ENCODE data around the gene GTF2A1L. TPM values are rescaled to one million over a fixed set of nuclear protein-coding genes. Genes with fewer than 3 reads are reported as not detected.
"Not testable (repeated sequence)": the region's sequence is repeated elsewhere in the genome, so short reads cannot be mapped to it uniquely, and the experiment has no call there.

Gene GTF2A1L, protein sequence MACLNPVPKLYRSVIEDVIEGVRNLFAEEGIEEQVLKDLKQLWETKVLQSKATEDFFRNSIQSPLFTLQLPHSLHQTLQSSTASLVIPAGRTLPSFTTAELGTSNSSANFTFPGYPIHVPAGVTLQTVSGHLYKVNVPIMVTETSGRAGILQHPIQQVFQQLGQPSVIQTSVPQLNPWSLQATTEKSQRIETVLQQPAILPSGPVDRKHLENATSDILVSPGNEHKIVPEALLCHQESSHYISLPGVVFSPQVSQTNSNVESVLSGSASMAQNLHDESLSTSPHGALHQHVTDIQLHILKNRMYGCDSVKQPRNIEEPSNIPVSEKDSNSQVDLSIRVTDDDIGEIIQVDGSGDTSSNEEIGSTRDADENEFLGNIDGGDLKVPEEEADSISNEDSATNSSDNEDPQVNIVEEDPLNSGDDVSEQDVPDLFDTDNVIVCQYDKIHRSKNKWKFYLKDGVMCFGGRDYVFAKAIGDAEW
- 1 to 10 TPM in 1 of 3 donors, under 1 TPM in 2; 0.03 to 1.7 (median 0.34) TPM for polyA plus RNA-seq

DNA sequence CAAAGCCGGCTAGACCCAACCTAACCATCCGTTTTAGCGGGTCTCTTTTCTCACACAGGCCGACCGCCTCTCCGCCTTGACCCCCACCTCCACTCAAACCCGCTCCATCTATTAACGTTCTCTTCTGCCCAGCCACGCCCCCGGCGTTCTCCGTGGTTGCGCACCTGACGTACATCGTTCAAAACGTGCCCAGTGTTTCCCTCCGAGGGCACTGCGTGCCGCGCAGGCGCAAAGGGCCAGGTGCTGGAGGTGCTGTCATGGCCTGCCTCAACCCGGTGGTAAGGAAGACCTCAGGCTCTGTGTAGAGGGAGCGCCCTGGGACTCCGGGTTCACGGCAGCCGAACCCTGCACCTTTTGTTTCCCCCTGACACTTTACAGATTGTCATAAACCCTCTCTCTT lies at the start of gene GTF2A1L:
TSS of gene GTF2A1L (plus strand) at position 239 of the 400 bp plus-strand sequence. CDS start at position 258, 19 bp downstream.
- 66 to 84% (median 75%) methylated on average over 26 of the region's 26 CpGs for WGBS, 3 donors

DNA sequence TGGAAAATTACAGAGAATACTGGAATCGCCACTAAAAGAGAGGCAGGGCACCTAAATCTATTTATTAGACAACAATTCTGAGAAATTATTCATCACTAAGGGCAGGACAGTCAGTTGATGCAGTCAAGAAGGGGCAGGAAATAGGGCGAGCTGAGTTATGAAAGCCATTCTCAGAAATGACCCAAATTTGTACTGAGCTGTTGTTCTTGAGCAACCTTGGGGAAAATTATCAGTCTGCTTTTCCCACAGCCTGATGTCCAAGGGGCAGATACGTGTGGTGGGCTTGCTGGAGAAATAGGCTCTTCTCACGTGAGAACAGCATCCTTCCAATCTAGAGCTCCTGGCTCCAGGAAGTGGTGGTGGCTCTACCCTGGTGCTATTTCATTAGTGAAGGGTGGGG lies 49.1 kb upstream of the GTF2A1L start:
- 47 to 91% (median 51%) methylated on average over 4 of the region's 4 CpGs for WGBS, 3 donors
- no peak overlapping the region for H3K27ac ChIP-seq (ENCODE audit: low read depth, low read length)

More for the DNA sequence above, at the start of gene GTF2A1L:
- no peak within 1 kb of the TSS for H3K27ac ChIP-seq (ENCODE audit: low read depth, low read length)

DNA sequence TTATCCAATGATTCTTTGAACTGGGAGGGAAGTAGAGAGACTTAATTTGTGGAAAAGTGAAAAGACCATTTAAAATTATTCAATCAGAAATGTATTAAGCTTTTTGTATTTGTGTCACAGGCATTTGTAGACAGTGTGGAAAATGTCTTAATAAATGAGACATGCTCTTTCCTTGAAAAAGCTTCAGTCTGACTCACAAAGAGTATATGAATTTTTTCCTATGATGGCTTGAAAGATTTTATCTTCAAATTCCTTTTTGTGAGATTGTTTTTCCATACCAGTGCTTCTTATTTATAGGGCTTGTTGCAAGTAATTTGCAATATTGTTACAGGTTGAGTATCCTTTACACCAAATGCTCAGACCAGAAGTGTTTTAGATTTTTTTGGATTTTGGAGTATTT lies 48.2 kb upstream of the GTF2A1L start:
- H3K27ac ChIP-seq (ENCODE audit: low read depth, low read length), result no peak overlapping the region

DNA sequence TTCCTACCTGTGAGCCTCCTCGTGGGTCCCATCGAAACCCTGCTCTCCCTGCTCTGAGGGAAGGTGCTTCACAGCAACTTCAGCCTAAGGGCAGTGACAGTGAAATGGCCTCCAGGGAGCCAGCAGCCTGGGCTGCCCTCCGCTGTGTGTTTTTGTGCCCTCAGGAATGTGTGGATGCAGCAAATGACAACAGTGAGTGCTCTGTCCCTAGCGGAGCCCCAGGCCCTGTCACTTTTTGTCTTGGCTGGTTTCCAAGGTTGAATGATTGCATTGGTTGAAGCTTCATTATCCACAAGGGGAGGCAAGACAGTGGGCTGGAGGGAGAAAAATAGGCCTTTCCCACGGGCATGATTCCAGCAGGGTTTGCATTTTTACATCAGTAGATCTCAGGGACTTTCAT lies 44.8 kb upstream of the GTF2A1L start:
- no peak overlapping the region for H3K27ac ChIP-seq (ENCODE audit: low read depth, low read length)
- 57 to 78% (median 71%) methylated on average over 5 of the region's 5 CpGs for WGBS, 3 donors

DNA sequence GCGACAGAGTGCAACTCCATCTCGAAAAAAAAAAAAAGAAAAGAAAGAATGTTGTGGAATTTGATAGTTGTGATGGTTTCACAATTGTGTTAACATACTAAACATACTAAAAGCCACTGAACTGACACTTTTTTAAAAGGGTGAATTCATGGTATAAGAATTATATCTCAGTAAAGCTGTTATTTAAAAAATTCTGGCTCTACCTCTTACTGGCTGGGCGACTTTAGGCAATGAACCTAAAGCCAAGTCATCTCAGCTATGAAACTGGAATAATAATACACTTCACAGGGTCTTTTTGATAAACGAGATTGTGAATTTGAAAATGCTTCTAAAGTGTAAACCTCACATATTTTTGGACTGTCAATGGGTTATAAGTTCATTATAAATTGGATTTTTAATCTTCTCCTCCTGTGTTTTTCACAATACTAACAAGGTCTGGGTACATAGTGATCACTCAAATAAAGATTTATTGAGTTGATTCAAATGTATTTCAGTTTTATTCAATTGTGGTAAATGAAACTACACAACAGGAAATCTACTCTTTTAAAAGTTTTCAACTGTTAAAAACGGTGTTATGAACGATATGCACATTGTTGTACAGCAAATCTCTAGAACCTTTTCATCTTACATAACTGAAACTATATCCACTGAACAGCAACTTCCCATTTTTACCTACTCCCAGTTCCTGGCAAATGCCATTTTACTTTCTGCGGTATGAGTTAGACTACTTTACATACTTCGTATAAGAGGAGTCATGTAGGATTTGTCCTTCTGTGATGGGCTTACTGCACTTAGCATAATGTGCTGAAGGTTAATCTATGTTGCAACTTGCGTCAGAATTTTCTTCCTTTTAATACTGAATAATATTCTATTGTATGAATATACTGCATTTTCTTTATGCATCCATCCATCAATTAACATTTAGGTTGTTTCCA lies 43.0 kb upstream of the GTF2A1L start:
- 65 to 81% (median 72%) methylated on average over 9 of the region's 9 CpGs for WGBS, 3 donors
- no peak overlapping the region for H3K27ac ChIP-seq (ENCODE audit: low read depth, low read length)

DNA sequence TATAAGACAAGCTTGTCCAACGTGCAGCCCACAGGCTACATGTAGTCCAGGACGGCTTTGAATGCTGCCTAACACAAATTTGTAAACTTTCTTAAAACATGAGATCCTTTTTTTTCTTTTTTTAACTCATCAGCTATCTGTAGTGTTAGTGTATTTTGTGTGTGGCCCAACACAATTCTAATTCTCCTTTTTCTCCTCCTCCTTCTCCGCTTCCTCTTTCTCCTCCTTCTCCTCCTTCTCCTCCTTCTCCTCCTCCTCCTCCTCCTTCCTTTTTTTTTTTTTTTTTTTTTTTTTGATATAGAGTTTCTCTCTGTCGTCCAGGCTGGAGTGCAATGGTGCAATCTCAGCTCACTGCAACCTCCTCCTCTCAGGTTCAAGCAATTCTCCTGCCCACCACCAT lies 39.3 kb upstream of the GTF2A1L start:
- 63 to 88% (median 75%) methylated on average over 4 of the region's 4 CpGs for WGBS, 3 donors
- no peak overlapping the region for H3K27ac ChIP-seq (ENCODE audit: low read depth, low read length)

DNA sequence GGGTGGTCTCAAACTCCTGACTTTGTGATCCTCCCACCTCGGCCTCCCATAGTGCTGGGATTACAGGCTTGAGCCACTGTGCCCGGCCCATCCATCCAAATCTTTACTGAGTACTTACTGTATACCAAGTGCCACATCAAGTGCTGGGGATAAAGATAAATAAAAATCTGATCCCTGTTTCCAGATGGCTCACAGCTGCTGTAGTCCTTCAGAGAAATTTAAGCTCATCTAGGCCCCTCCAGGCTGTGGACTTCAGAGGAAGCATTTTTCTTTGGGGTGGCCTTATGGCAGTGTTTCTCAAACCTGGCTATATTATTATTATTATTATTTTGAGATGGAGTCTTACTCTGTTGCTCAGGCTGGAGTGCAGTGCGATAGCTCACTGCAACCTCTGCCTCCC lies 33.7 kb upstream of the GTF2A1L start:
- no peak overlapping the region for H3K27ac ChIP-seq (ENCODE audit: low read depth, low read length)
- 95 to 100% (median 95%) methylated on average over 3 of the region's 3 CpGs for WGBS, 3 donors

DNA sequence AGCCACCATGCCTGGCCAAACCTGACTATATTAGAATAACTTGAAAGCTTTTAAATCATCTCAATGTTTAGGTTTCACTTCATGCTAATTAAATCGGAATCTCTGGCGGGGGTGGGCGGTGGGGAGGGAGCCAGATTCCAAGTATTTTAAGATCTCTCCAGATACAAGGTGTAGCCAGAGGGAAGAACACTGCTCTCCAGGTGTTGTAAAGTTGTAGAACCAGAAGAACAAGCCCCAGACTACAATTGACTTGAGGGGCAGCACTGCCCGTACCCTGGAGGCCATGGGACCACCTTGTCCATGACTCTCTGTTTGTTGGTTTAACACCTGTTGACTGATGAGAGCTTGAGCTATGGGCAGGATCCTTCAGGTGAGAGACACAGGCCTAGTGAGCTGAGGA lies 33.1 kb upstream of the GTF2A1L start:
- H3K27ac ChIP-seq (ENCODE audit: low read depth, low read length), result no peak overlapping the region
- 91 to 98% (median 96%) methylated on average over 4 of the region's 4 CpGs for WGBS, 3 donors

DNA sequence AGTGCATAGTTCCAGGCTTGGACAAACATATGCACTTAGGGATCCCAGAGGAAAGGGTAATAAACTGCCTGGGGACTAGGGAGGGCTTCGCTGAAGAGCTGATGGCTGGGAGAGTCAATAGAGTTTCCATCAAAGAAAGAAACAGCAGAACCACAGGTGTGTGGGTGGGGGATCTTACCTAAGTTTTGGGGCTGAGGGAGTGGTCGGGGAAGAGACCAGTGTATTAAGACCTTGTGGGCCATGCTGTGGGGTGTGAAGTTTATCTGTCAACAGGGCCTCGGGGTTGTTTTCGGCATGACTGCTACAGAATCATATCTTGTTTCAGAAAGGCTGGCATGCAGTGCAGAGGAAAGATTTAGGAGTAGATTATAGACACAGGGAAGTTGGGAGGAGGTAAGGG lies 31.2 kb upstream of the GTF2A1L start:
- 57 to 67% (median 67%) methylated on average over 4 of the region's 4 CpGs for WGBS, 3 donors
- H3K27ac ChIP-seq (ENCODE audit: low read depth, low read length), result no peak overlapping the region

DNA sequence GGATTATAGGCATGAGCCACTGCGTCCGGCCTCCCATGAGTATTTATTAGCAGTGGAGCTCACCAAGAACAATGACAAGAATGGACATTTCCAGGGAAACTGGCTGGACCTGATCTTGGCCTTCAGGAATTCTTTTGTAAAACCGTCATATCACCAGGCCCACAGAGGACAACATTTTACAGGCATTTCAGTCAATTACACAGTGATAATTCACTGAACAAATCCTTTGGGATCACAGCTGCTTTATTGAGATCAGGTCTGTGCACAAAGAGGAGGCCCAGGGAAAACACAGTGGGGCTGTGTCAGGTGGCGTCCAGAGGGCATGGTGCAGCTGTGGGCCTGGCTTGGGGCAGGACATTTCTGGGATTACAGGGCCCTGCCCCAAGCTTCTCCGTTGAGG lies 30.1 kb upstream of the GTF2A1L start:
- no peak overlapping the region for H3K27ac ChIP-seq (ENCODE audit: low read depth, low read length)
- 78 to 88% (median 86%) methylated on average over 5 of the region's 5 CpGs for WGBS, 3 donors

DNA sequence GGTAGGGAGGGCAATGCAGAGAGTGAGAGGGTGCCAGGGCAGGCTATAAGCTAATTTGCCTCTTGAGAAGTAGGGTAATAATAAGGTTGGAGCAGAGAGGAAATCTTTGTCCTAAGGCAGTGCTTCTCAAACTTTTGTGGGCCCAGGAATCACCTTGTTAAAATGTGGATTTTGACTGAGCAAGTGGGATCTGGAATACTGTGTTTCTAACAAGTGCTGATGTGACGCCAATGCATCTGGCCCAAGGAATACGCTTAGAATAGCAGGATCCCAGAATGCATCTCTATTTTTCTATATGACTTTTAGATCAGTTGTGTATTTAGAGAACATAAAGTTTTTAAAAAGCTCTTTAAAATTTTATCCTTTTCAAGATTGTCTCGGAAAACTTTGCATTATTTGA lies 29.7 kb upstream of the GTF2A1L start:
- WGBS, 3 donors, result 84 to 94% (median 92%) methylated on average over 3 of the region's 3 CpGs
- no peak overlapping the region for H3K27ac ChIP-seq (ENCODE audit: low read depth, low read length)

DNA sequence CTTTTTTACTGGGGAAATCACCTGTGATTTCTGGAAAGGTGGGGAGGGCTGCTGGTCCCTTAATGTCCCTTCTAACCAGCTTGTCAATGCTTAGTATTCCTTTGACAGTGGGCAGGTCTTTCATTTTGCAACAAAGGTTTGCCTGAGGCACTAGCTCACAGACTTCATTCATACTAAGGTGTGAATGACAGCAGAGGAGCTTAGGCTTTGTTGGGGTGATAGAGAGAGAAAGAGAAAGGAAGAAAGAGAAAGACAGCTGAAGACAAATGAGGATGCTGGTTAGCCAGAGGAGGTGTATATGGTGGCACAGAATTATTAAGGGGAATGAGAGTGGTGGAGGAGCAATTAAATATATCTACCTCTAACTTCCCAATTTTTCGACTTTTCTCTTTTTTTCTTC lies 28.9 kb upstream of the GTF2A1L start:
- 44 to 81% (median 52%) methylated on average over 1 of the region's 1 CpG for WGBS, 3 donors
- H3K27ac ChIP-seq (ENCODE audit: low read depth, low read length), result no peak overlapping the region

DNA sequence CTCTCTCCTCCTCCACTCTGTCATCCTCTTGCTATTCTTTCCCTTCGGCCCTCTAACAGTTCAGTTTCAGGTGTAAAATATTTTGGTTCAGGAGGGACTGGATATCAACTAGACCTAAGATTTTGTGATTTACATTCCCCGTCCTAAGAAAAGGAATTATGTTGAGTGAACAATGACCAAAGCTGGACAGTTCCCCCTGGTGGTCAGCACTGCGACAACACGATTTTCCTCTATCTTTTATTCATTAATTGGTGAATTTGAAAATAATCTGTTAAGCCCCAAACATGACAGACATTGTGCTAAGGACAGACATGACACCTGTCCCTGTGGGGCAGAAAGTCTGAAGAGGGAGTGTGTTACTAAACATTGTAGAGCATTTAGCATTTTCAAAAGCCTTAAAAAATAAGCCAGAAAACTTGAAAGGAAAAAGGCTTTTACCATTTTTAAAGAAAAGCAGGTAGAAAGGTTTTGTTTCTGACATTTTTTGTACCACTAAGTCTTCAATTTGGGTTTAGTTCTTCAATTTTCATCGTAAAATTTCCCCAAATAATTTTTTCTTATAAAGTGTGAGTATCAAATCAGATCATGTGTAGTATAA lies 28.4 kb upstream of the GTF2A1L start:
- WGBS, 3 donors, result 23 to 30% (median 28%) methylated on average over 5 of the region's 5 CpGs
- no peak overlapping the region for H3K27ac ChIP-seq (ENCODE audit: low read depth, low read length)

DNA sequence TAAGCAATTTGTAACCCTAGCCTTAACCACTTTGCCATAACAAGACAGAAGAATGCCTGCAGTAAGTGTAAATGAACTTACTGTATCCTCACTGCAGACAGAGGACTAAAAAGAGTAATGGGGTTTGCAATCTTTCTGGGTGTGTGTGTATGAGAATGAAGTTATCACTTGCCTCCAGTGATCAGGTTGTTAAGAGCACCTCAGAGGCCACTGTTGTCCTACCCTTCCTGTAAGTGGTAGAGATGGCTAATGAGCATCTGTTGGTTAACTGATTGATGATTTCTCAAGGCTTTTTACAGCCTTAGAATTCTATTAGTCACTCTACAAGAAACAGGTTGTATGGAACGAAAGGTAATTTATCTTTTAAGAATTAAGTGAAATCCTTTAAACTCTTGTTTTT lies 27.6 kb upstream of the GTF2A1L start:
- H3K27ac ChIP-seq (ENCODE audit: low read depth, low read length), result no peak overlapping the region
- 74 to 93% (median 92%) methylated on average over 1 of the region's 1 CpG for WGBS, 3 donors

DNA sequence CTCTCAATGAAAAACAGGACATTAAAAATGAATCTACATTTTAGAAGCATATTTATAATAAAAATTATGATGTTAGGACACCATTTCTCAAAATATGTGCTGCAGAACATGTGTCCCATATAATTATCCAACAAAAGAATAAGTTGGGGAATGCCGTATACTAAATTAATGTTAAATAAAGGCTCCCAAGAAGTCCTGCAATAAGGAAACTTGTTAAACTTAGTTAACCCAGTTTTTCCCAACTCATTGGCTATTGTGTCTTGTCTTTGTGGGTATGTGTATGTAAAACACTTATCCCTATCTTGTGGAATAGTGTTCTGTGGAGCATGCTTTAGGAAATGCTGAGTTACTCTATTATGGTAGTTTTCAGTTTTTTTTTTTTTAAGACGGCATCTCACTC lies 25.6 kb upstream of the GTF2A1L start:
- WGBS, 3 donors, result 95 to 98% (median 96%) methylated on average over 2 of the region's 2 CpGs
- no peak overlapping the region for H3K27ac ChIP-seq (ENCODE audit: low read depth, low read length)

DNA sequence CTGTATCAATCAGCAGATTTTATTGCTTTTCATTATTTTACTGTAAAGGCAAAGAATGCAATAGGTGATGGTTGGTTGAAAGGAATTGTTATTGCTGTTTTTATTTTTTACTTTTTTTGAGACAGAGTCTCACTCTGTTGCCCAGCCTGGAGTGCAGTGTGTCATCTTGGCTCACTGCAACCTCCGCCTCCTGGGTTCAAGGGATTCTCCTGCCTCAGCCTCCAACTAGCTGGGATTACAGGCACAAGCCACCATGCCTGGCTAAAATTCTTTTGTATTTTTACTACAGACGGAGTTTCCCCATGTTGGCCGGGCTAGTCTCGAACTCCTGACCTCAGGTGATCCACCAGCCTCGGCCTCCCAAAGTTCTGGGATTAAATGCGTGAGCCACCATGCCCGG lies 20.9 kb upstream of the GTF2A1L start:
- 96 to 98% (median 97%) methylated on average over 7 of the region's 7 CpGs for WGBS, 3 donors

DNA sequence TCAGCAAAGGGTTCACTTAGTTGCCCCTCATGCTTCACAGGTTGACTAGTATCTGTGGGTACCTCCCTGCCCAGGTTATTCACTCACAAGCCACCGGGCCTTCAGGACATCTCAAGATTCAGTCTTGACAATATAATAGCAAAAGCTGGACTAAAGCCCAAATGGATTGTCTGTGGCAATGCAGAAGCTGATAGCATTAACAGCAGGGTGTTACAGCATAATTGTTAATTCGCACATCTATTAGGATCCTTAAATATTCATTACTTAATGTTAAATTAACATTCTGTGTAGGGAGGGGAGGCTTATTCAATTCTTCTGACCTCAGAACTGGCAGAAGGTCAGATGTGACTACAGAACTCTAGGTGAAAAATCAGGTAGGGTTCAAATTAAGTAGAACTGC lies 20.2 kb upstream of the GTF2A1L start:
- WGBS, 3 donors, result 75 to 89% (median 80%) methylated on average over 2 of the region's 2 CpGs
- H3K27ac ChIP-seq (ENCODE audit: low read depth, low read length), result no peak overlapping the region

More for the DNA sequence above, 20.9 kb upstream of the GTF2A1L start:
- H3K27ac ChIP-seq (ENCODE audit: low read depth, low read length), result not testable (repeated sequence)

DNA sequence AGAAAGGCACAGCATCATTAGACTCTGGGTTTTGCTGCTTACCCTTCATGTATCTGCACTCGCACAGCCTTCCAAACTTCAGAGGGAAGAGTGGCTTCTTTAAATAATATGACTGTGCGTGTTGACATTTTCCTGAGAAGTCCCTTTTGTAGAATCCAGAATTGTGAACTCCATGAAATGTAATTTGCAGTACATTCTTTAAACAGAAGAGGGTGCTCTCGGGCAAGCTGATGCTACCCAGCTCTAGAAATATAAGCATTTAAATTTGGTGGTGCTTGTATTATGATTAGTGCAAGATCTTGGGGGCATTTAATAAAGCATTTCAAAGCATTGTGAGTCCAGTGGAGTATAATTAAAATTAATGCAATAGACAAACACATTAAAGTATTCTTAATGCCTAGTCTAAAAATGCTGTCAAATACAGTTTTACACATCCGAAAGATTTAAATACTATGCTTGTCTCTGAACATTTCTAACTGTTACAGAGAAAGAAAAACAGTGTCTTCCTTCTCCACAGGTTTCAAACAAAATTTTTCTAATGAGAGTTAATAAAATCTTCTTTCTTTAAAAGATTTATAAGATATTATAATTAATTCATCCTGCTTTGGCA lies 17.3 kb upstream of the GTF2A1L start:
- H3K27ac ChIP-seq (ENCODE audit: low read depth, low read length), result no peak overlapping the region

More for the DNA sequence above, 17.3 kb upstream of the GTF2A1L start:
- WGBS, 3 donors, result 29 to 38% (median 37%) methylated on average over 4 of the region's 4 CpGs

Data from adipose tissue (tissue), 3 donors.